K562 (cell line): ENCODE measurements around the gene PUDP. TPM values are rescaled to one million over a fixed set of nuclear protein-coding genes. Genes with fewer than 3 reads are reported as not detected.

Experiments used
- ATAC-seq: fragments of 200-7000 bp; cut with Tn5 transposase; 3 replicates; pipeline ENCODE4 v1.9.1; 2020; ENCODE audit warnings: moderate library complexity
- BruUV-seq: library from RNA; stranded (reverse); fragments of 400-500 nt; replicated peaks from 2 replicates; lab custom pipeline; 2021; lab: Mats Ljungman, UMichigan
- CTCF ChIA-PET: fragments of 300-600 bp; formaldehyde crosslinking; extraction: SDS; loops from one replicate; lab custom pipeline; 2021; ENCODE audit warnings: low intra/inter-chr PET ratio; lab: Yijun Ruan, JAX
- POLR2A ChIA-PET: fragments of 300-600, 350-650 bp; sonication (Branson Sonifier 250); formaldehyde crosslinking; extraction: SDS; loops from one replicate; lab custom pipeline; 2021; ENCODE audit warnings: antibody characterized with exemption, inconsistent platforms; lab: Yijun Ruan, JAX
- DNase-seq, 4 experiments: peaks; one replicate each; pipeline versions ENCODE4 v3.0.0 to v3.0.0-alpha.2; 2011 to 2018; ENCODE audit warnings: low spot score in 3 of 4, mixed read lengths in 3 of 4; ENCODE audit errors: extremely low read depth in 1 of 4
- FAIRE-seq: peaks from 2 replicates; lab custom pipeline; 2011; peaks lifted over from hg19 to GRCh38; lab: Jason Lieb, UNC
- H2AFZ ChIP-seq: 2 replicates; pipeline ENCODE4 v1.6.0; 2011; ENCODE audit warnings: low read depth, low read length, control low read depth, inconsistent platforms
- H3K27ac ChIP-seq: fragments of 200-600 bp; 3 replicates; pipeline ENCODE4 v1.8.0; 2011; ENCODE audit warnings: low read depth, mild to moderate bottlenecking, control low read depth, inconsistent platforms, low read length, moderate library complexity, mixed read lengths; ENCODE audit errors: extremely low read depth
- H3K27me3 ChIP-seq, 2 experiments: fragments of 300-600 bp in 1 of 2; 2 replicates in 1 of 2; 3 replicates in 1 of 2; pipeline versions ENCODE4 v1.6.0 to v1.8.0; 2011; ENCODE audit warnings: inconsistent platforms in 2 of 2, low read length in 2 of 2, mild to moderate bottlenecking in 1 of 2, mixed read lengths in 1 of 2, moderate library complexity in 1 of 2; ENCODE audit not compliant: control insufficient read depth in 2 of 2, insufficient read depth in 2 of 2
- H3K36me3 ChIP-seq: fragments of 300-600 bp; 3 replicates; pipeline ENCODE4 v1.8.0; 2011; ENCODE audit warnings: mild to moderate bottlenecking, low read length, inconsistent platforms; ENCODE audit not compliant: control insufficient read depth, insufficient read depth
- H3K4me1 ChIP-seq, 2 experiments: fragments of 200-600 bp in 1 of 2; replicated peaks in 1 of 2; 2 replicates in 1 of 2; 3 replicates in 1 of 2; pipeline versions ENCODE4 v1.5.1 to v1.8.0; 2011; ENCODE audit warnings: inconsistent platforms in 2 of 2, low read length in 2 of 2, mild to moderate bottlenecking in 1 of 2, mixed read lengths in 1 of 2, moderate library complexity in 1 of 2; ENCODE audit not compliant: control insufficient read depth in 2 of 2, insufficient read depth in 2 of 2
- H3K4me2 ChIP-seq: 2 replicates; pipeline ENCODE4 v1.6.1; 2011; ENCODE audit warnings: low read length, control low read depth, inconsistent platforms, mixed read lengths; ENCODE audit not compliant: insufficient read depth
- H3K4me3 ChIP-seq: fragments of 200-600 bp; sonication (generic), shearing (Covaris generic); 2 replicates; pipeline ENCODE4 v1.5.1; 2016; ENCODE audit warnings: control low read depth, inconsistent platforms
- H3K79me2 ChIP-seq: fragments of 200-600 bp; 3 replicates; pipeline ENCODE4 v1.8.0; 2011; ENCODE audit warnings: low read length, inconsistent platforms; ENCODE audit not compliant: control insufficient read depth, insufficient read depth
- H3K9ac ChIP-seq, 2 experiments: 2 replicates each; pipeline versions ENCODE4 v1.6.0 to v1.6.1; 2011; ENCODE audit warnings: low read depth in 2 of 2, low read length in 2 of 2, control low read depth in 1 of 2, inconsistent platforms in 1 of 2, mild to moderate bottlenecking in 1 of 2, mixed read lengths in 1 of 2; ENCODE audit not compliant: insufficient read depth in 1 of 2
- H3K9me1 ChIP-seq: one replicate; pipeline ENCODE4 v1.6.0; 2011; ENCODE audit warnings: inconsistent platforms, mild to moderate bottlenecking, low read length, moderate library complexity; ENCODE audit not compliant: control insufficient read depth, insufficient read depth
- H3K9me3 ChIP-seq: replicated peaks from 2 replicates; pipeline ENCODE4 v1.5.1; 2011; ENCODE audit warnings: low read depth, low read length, inconsistent platforms; ENCODE audit not compliant: control insufficient read depth, insufficient read depth
- H4K20me1 ChIP-seq: replicated peaks from 2 replicates; pipeline ENCODE4 v1.6.1; 2011; ENCODE audit warnings: low read length, inconsistent platforms, mixed read lengths; ENCODE audit not compliant: control insufficient read depth, insufficient read depth
- ATF7 ChIP-seq: fragments of 450-650 bp; IDR thresholded peaks from 2 replicates; pipeline ENCODE4 v1.7.1; 2014; ENCODE audit warnings: mild to moderate bottlenecking, moderate library complexity
- BACH1 ChIP-seq: fragments of 200-800 bp; sonication (Bioruptor generic); IDR thresholded peaks from 2 replicates; pipeline ENCODE4 v1.6.1; 2016; ENCODE audit warnings: missing genetic modification characterization, missing compliant biosample characterization
- C11orf30 ChIP-seq: fragments of 450-650 bp; IDR thresholded peaks from 2 replicates; pipeline ENCODE4 v1.6.1; 2016; ENCODE audit warnings: low read depth, mild to moderate bottlenecking
- DEAF1 ChIP-seq: fragments of 450-650 bp; formaldehyde crosslinking; IDR thresholded peaks from 2 replicates; pipeline ENCODE4 v1.4.0; 2020; ENCODE audit warnings: mild to moderate bottlenecking, moderate library complexity
- FOXA1 ChIP-seq: fragments of 450-650 bp; IDR thresholded peaks from 2 replicates; pipeline ENCODE4 v1.6.1; 2016; ENCODE audit warnings: mild to moderate bottlenecking, borderline replicate concordance
- GABPB2 ChIP-seq: fragments of 250-450 bp; sonication (Bioruptor Pico); conservative IDR thresholded peaks from 2 replicates; pipeline ENCODE4 v1.5.1; 2021; ENCODE audit warnings: mild to moderate bottlenecking
- HSF4 ChIP-seq: fragments of 250-450 bp; sonication (Bioruptor Pico); IDR thresholded peaks from 2 replicates; pipeline ENCODE4 v2.1.2; 2022; ENCODE audit warnings: mild to moderate bottlenecking, moderate library complexity, borderline replicate concordance
- MLLT1 ChIP-seq, 2 experiments: fragments of 450-650 bp; IDR thresholded peaks; 2 replicates each; pipeline ENCODE4 v1.6.1; 2016
- NCOA4 ChIP-seq: fragments of 450-650 bp; IDR thresholded peaks from 2 replicates; pipeline ENCODE4 v1.6.1; 2018; ENCODE audit warnings: mild to moderate bottlenecking; ENCODE audit not compliant: partially characterized antibody
- POLR2AphosphoS5 ChIP-seq: IDR thresholded peaks from 2 replicates; pipeline ENCODE4 v1.6.1; 2011; ENCODE audit warnings: mild to moderate bottlenecking, low read depth, low read length, moderate library complexity; ENCODE audit not compliant: control insufficient read depth, insufficient read depth
- PURB ChIP-seq: sonication (generic); formaldehyde crosslinking; IDR thresholded peaks from 2 replicates; pipeline ENCODE4 v1.9.0; 2021; ENCODE audit warnings: low read depth, mild to moderate bottlenecking, missing genetic modification reagents
- TFE3 ChIP-seq: fragments of 450-650 bp; formaldehyde crosslinking; IDR thresholded peaks from 2 replicates; pipeline ENCODE4 v1.4.0; 2020; ENCODE audit warnings: mild to moderate bottlenecking, mixed read lengths
- ZFPM2 ChIP-seq: fragments of 250-450 bp; sonication (Bioruptor Pico); IDR thresholded peaks from 2 replicates; pipeline ENCODE4 v1.5.1; 2022; ENCODE audit warnings: mild to moderate bottlenecking
- ZNF133 ChIP-seq: fragments of 250-450 bp; sonication (Bioruptor Pico); IDR thresholded peaks from 2 replicates; pipeline ENCODE4 v1.4.0; 2020; ENCODE audit warnings: mild to moderate bottlenecking
- ZNF143 ChIP-seq: sonication (generic); formaldehyde crosslinking; IDR thresholded peaks from 2 replicates; pipeline ENCODE4 v1.9.0; 2022; ENCODE audit warnings: mild to moderate bottlenecking, missing genetic modification reagents
- ZNF561 ChIP-seq: fragments of 450-650 bp; formaldehyde crosslinking; conservative IDR thresholded peaks from 2 replicates; pipeline ENCODE4 v1.4.0; 2020; ENCODE audit warnings: mild to moderate bottlenecking, moderate library complexity
- WGBS: fragments of 100-300 bp; shearing (Covaris generic); methylation state at CpG from one replicate; pipeline ENCODE4 v1.1.6; 2016; ENCODE audit warnings: low coverage, mixed read lengths; ENCODE audit not compliant: insufficient coverage; ENCODE audit errors: missing lambda C conversion rate; 5-methylcytosine and 5-hydroxymethylcytosine counted together
- in situ Hi-C: fragments of 300-500 bp; cut with MboI; formaldehyde crosslinking; loops from 4 replicates; pipeline ENCODE4 v1.15.0; 2018; ENCODE audit warnings: inconsistent platforms, mixed read lengths
- intact Hi-C: fragments of 100-400 bp; cut with micrococcal nuclease; formaldehyde crosslinking; loops from 2 replicates; pipeline ENCODE4 v1.14.2; 2022
- polyA plus RNA-seq, 8 experiments: library from polyadenylated mRNA; depleted of rRNA in 4 of 8; stranded (reverse) in 5 of 8; unstranded in 3 of 8; fragments of >200 nt; fragmentation: Nextera tagmentation in 2 of 8; fragmentation: Illumina TruSeq in 1 of 8; extraction: Ambion mirVana in 2 of 8; extraction: Trizol in 1 of 8; gene quantifications; 2 replicates each; pipeline versions ENCODE4 v1.2.1 to v1.2.3, GENCODE V29; 2011 to 2014; ENCODE audit warnings: inconsistent platforms in 1 of 8, missing spikeins in 1 of 8
- total RNA-seq, 7 experiments: library from RNA; depleted of rRNA in 6 of 7; stranded (reverse); fragments of >200 nt in 6 of 7; fragmentation: Illumina TruSeq in 2 of 7; extraction: Trizol in 2 of 7; gene quantifications; 2 replicates each; pipeline versions ENCODE4 v1.2.1 to v1.2.3, GENCODE V29; 2011 to 2021; ENCODE audit warnings: low replicate concordance in 1 of 7

The PUDP gene
- total and polyA plus RNA-seq, 9 of the 15 experiments (the other 6 are each of a cell fraction or from before 2014, with no cell fraction given) = 13.6 to 63.0 (median 29.2) TPM

- H3K36me3 ChIP-seq = no peaks in the 10 kb centered on the region
- H4K20me1 ChIP-seq = no peaks in the 10 kb centered on the region
- no peaks in the 10 kb centered on the region for H3K4me1 ChIP-seq
- H3K9me1 ChIP-seq = no peaks in the 10 kb centered on the region
- no peak overlapping the region for H3K4me3 ChIP-seq
- no peak overlapping the region for H3K9ac ChIP-seq
- H3K9me3 ChIP-seq = no peaks in the 10 kb centered on the region
- in situ Hi-C loops (no loop called here), intact Hi-C loops (no loop called here)
- TF ChIP-seq BACH1 (tag) (no peak), C11orf30 (no peak), POLR2AphosphoS5 (no peak), GABPB2 (CRISPR knock-in tag) (no peak), HSF4 (CRISPR knock-in tag) (no peak), NCOA4 (no peak), ZNF133 (CRISPR knock-in tag) (no peak), TFE3 (CRISPR knock-in tag) (no peak), DEAF1 (CRISPR knock-in tag) (no peak), ZNF143 (no peak), ZNF561 (CRISPR knock-in tag) (no peak), FOXA1 (no peak), ZFPM2 (no peak), ATF7 (no peak), PURB (CRISPR knock-in tag) (no peak), MLLT1 (IDR thresholded peaks at IDR 0.05) (no peak)
- no peak for ATAC-seq
- no peak overlapping the region for H3K27ac ChIP-seq
- no TSS peak for BruUV-seq
- 0% methylated on average over 4 of the region's 5 CpGs for WGBS
- no peaks in the 10 kb centered on the region for H3K79me2 ChIP-seq
- no peak overlapping the region for H3K4me2 ChIP-seq
- ChIA-PET CTCF (no interaction called here), POLR2A (no interaction called here)
- no peak overlapping the region for H2AFZ ChIP-seq
- DNase-seq = no peak
- H3K27me3 ChIP-seq = no peaks in the 10 kb centered on the region
- no peak for FAIRE-seq
Observed at GRCh38 chrX:7158468-7158990, 10.6 kb upstream of the PUDP start.
